SK-N-SH (cell line): Measurements from ENCODE around the gene ARID4B. TPM values are rescaled to one million over a fixed set of nuclear protein-coding genes. Genes with fewer than 3 reads are reported as not detected.

Experiments used
- CTCF ChIA-PET: fragments of 300-600, 350-600 bp; formaldehyde crosslinking; extraction: SDS; loops from one replicate; lab custom pipeline; 2021; lab: Yijun Ruan, JAX
- POLR2A ChIA-PET: fragments of 350-600 bp; sonication (Branson Sonifier 250); formaldehyde crosslinking; extraction: SDS; loops from one replicate; lab custom pipeline; 2020; ENCODE audit warnings: antibody characterized with exemption, inconsistent platforms; lab: Yijun Ruan, JAX
- DNase-seq: peaks from one replicate; pipeline ENCODE4 v3.0.0; 2012
- H2AFZ ChIP-seq: fragments of 200-600 bp; sonication (generic); 2 replicates; pipeline ENCODE4 v1.8.1; 2016; ENCODE audit warnings: antibody characterized with exemption, mild to moderate bottlenecking, low read depth
- H3F3A ChIP-seq: fragments of 200-600 bp; sonication (generic); replicated peaks from 2 replicates; pipeline ENCODE3; 2016; ENCODE audit warnings: antibody characterized with exemption, mild to moderate bottlenecking; ENCODE audit not compliant: insufficient read depth
- H3K27ac ChIP-seq, 2 experiments: fragments of 200-500 bp in 1 of 2; fragments of 200-600 bp in 1 of 2; sonication (Bioruptor generic) in 1 of 2; sonication (generic), shearing (Covaris generic) in 1 of 2; 2 replicates each; pipeline versions ENCODE4 v1.5.1 to v1.6.1; 2014 to 2016; ENCODE audit warnings: low read depth in 2 of 2, inconsistent platforms in 1 of 2, low read length in 1 of 2, mild to moderate bottlenecking in 1 of 2, mixed read lengths in 1 of 2
- H3K27me3 ChIP-seq: fragments of 200-600 bp; sonication (generic), shearing (Covaris generic); 2 replicates; pipeline ENCODE4 v1.6.1; 2016; ENCODE audit warnings: mixed run types; ENCODE audit not compliant: insufficient read depth
- H3K36me3 ChIP-seq, 2 experiments: fragments of 200-500 bp in 1 of 2; fragments of 200-600 bp in 1 of 2; sonication (Bioruptor generic) in 1 of 2; sonication (generic) in 1 of 2; replicated peaks in 1 of 2; 2 replicates each; pipeline versions ENCODE3 to v1.5.1; 2014 to 2016; ENCODE audit warnings: low read length in 1 of 2, mild to moderate bottlenecking in 1 of 2; ENCODE audit not compliant: insufficient read depth in 2 of 2, control insufficient read depth in 1 of 2
- H3K4me1 ChIP-seq, 2 experiments: fragments of 200-500 bp in 1 of 2; fragments of 200-600 bp in 1 of 2; sonication (Bioruptor generic) in 1 of 2; sonication (generic), shearing (Covaris generic) in 1 of 2; 2 replicates each; pipeline versions ENCODE4 v1.5.1 to v1.6.1; 2014 to 2016; ENCODE audit warnings: low read depth in 1 of 2, low read length in 1 of 2, mixed run types in 1 of 2; ENCODE audit not compliant: insufficient read depth in 2 of 2, control insufficient read depth in 1 of 2
- H3K4me2 ChIP-seq: fragments of 200-600 bp; sonication (generic), shearing (Covaris generic); 2 replicates; pipeline ENCODE4 v1.6.1; 2017; ENCODE audit warnings: mixed run types
- H3K4me3 ChIP-seq, 2 experiments: fragments of 200-500 bp in 1 of 2; fragments of 200-600 bp in 1 of 2; sonication (Bioruptor generic) in 1 of 2; sonication (generic), shearing (Covaris generic) in 1 of 2; 2 replicates each; pipeline versions ENCODE4 v1.5.1 to v1.8.1; 2014 to 2016; ENCODE audit warnings: low read depth in 2 of 2, inconsistent platforms in 1 of 2, low read length in 1 of 2, mild to moderate bottlenecking in 1 of 2, mixed read lengths in 1 of 2, moderate library complexity in 1 of 2
- H3K79me2 ChIP-seq: fragments of 200-600 bp; sonication (generic); 2 replicates; pipeline ENCODE4 v1.8.1; 2017; ENCODE audit warnings: mild to moderate bottlenecking; ENCODE audit not compliant: insufficient read depth
- H3K9ac ChIP-seq: fragments of 200-600 bp; sonication (generic); 2 replicates; pipeline ENCODE4 v1.6.1; 2017; ENCODE audit warnings: mixed run types
- H3K9me2 ChIP-seq: fragments of 200-600 bp; sonication (generic); 2 replicates; pipeline ENCODE4 v1.6.1; 2017; ENCODE audit warnings: mixed run types
- H3K9me3 ChIP-seq: fragments of 200-600 bp; sonication (generic); 2 replicates; pipeline ENCODE4 v1.6.1; 2017; ENCODE audit warnings: mixed run types, mild to moderate bottlenecking, moderate library complexity
- H4K20me1 ChIP-seq: fragments of 200-600 bp; sonication (generic); 2 replicates; pipeline ENCODE4 v1.6.1; 2017; ENCODE audit warnings: mild to moderate bottlenecking, mixed run types; ENCODE audit not compliant: insufficient read depth
- CHD2 ChIP-seq: fragments of 150-350 bp; IDR thresholded peaks from 2 replicates; pipeline ENCODE4 v1.6.1; 2018; ENCODE audit warnings: low read length; ENCODE audit not compliant: partially characterized antibody
- CTCF ChIP-seq: fragments of 200-600 bp; sonication (generic); IDR thresholded peaks from 2 replicates; pipeline ENCODE4 v1.6.1; 2017; ENCODE audit warnings: antibody characterized with exemption, mild to moderate bottlenecking, moderate library complexity
- EP300 ChIP-seq, 2 experiments: IDR thresholded peaks; 2 replicates each; pipeline versions ENCODE4 v1.4.0 to v1.6.1; 2012; ENCODE audit warnings: borderline replicate concordance in 1 of 2, low read depth in 1 of 2, low read length in 1 of 2
- FOSL2 ChIP-seq: IDR thresholded peaks from 2 replicates; pipeline ENCODE4 v1.4.0; 2012; ENCODE audit warnings: low read depth, mild to moderate bottlenecking, moderate library complexity, borderline replicate concordance
- FOXJ3 ChIP-seq: sonication (generic); formaldehyde crosslinking; IDR thresholded peaks from 2 replicates; pipeline ENCODE4 v1.5.1; 2020; ENCODE audit warnings: mild to moderate bottlenecking, missing genetic modification reagents
- GABPA ChIP-seq: IDR thresholded peaks from 2 replicates; pipeline ENCODE4 v1.4.0; 2012; ENCODE audit warnings: low read depth, mild to moderate bottlenecking
- GATA2 ChIP-seq: sonication (generic); formaldehyde crosslinking; IDR thresholded peaks from 2 replicates; pipeline ENCODE4 v1.5.0; 2020; ENCODE audit warnings: mild to moderate bottlenecking, missing genetic modification reagents
- IRF3 ChIP-seq: fragments of 150-350 bp; IDR thresholded peaks from 2 replicates; pipeline ENCODE4 v1.6.1; 2016; ENCODE audit warnings: mild to moderate bottlenecking, low read depth, low read length
- JUND ChIP-seq: IDR thresholded peaks from 2 replicates; pipeline ENCODE4 v1.4.0; 2012
- MEF2A ChIP-seq: IDR thresholded peaks from 2 replicates; pipeline ENCODE4 v1.4.0; 2012; ENCODE audit warnings: low read depth, borderline replicate concordance
- MXI1 ChIP-seq: IDR thresholded peaks from 2 replicates; pipeline ENCODE4 v1.6.1; 2012; ENCODE audit warnings: mild to moderate bottlenecking, low read depth, low read length, improper control_type of control experiment
- NFIC ChIP-seq: IDR thresholded peaks from 2 replicates; pipeline ENCODE4 v1.4.0; 2012; ENCODE audit warnings: borderline replicate concordance
- NRF1 ChIP-seq: IDR thresholded peaks from 2 replicates; pipeline ENCODE4 v1.6.1; 2012; ENCODE audit warnings: low read depth, mild to moderate bottlenecking, low read length
- RCOR1 ChIP-seq: fragments of 150-350 bp; IDR thresholded peaks from 2 replicates; pipeline ENCODE4 v1.6.1; 2017; ENCODE audit warnings: antibody characterized with exemption, low read length
- REST ChIP-seq: IDR thresholded peaks from 2 replicates; pipeline ENCODE4 v1.6.1; 2012; ENCODE audit warnings: mild to moderate bottlenecking, low read depth, low read length, moderate library complexity
- RXRA ChIP-seq: IDR thresholded peaks from 2 replicates; pipeline ENCODE4 v1.4.0; 2012; ENCODE audit warnings: low read depth, mild to moderate bottlenecking, borderline replicate concordance
- TCF12 ChIP-seq: IDR thresholded peaks from 2 replicates; pipeline ENCODE4 v1.4.0; 2012
- USF1 ChIP-seq: IDR thresholded peaks from 2 replicates; pipeline ENCODE4 v1.4.0; 2012; ENCODE audit warnings: low read depth, borderline replicate concordance
- USF2 ChIP-seq: fragments of 150-350 bp; IDR thresholded peaks from 2 replicates; pipeline ENCODE4 v1.6.1; 2017; ENCODE audit warnings: antibody characterized with exemption, low read length, low read depth, borderline replicate concordance
- YY1 ChIP-seq: IDR thresholded peaks from 2 replicates; pipeline ENCODE4 v1.4.0; 2012; ENCODE audit warnings: low read depth, mild to moderate bottlenecking
- polyA plus RNA-seq, 3 experiments: library from polyadenylated mRNA; depleted of rRNA; stranded (reverse); fragments of >200 nt; gene quantifications; 2 replicates each; pipeline ENCODE4 v1.2.3, GENCODE V29; 2012

The ARID4B gene
- polyA plus RNA-seq, 1 of the 3 experiments (the other 2 are of a cell fraction): 4.4 TPM

GRCh38 chr1:235226933-235227332, 101.0 kb downstream of the ARID4B start (continued):
- TF ChIP-seq REST (no peak), MXI1 (no peak)
- TF ChIP-seq, all 33 proteins: peak for 0

- ChIA-PET POLR2A (no interaction called here), CTCF (interaction anchor here (0.8 to 1.7 kb wide), 11 partner anchors 10 to 280 kb away, joined by 3 to 6 read pairs (median 3); no protein-coding TSS in a partner anchor)
- DNase-seq: no peak
- H3K79me2 ChIP-seq: no peaks in the 10 kb centered on the region
- no peaks in the 10 kb centered on the region for H4K20me1 ChIP-seq
- peaks cover 49 to 62% of the 10 kb centered on the region in 2 experiments for H3K36me3 ChIP-seq
- H3K9ac ChIP-seq: no peak overlapping the region
- H3K4me3 ChIP-seq: no peak overlapping the region
- TF ChIP-seq GATA2 (CRISPR knock-in tag) (no peak), EP300 (IDR thresholded peaks at IDR 0.05; ENCODE audit: borderline replicate concordance in 1 of 2, low read depth in 1 of 2, low read length in 1 of 2) (no peak), YY1 (no peak), NFIC (no peak), USF2 (no peak), FOXJ3 (CRISPR knock-in tag) (no peak), JUND (no peak), NRF1 (no peak), RCOR1 (no peak), RXRA (no peak), USF1 (no peak), FOSL2 (no peak), CHD2 (no peak), IRF3 (no peak), REST (no peak), TCF12 (no peak), CTCF (no peak), MEF2A (no peak), GABPA (no peak)
- peaks cover 11% of the 10 kb centered on the region for H3F3A ChIP-seq
- H3K27ac ChIP-seq: no peak overlapping the region
- no peaks in the 10 kb centered on the region for H3K9me2 ChIP-seq
- H2AFZ ChIP-seq: no peak overlapping the region
- no peaks in the 10 kb centered on the region for H3K9me3 ChIP-seq
- no peak overlapping the region for H3K4me2 ChIP-seq
- H3K4me1 ChIP-seq: no peaks in the 10 kb centered on the region
- H3K27me3 ChIP-seq: no peaks in the 10 kb centered on the region
These were observed 102.7 kb downstream of the ARID4B start for GRCh38 chr1:235225299-235225698.
